ENCODE results near the gene KIAA1210.
"Not testable (repeated sequence)": the region's sequence is repeated elsewhere in the genome, so short reads cannot be mapped to it uniquely, and the experiment has no call there.

The KIAA1210 gene

GRCh38 chrX:119036107-119037029 is 91.2 kb downstream of the KIAA1210 start:
- no peak for DNase-seq (ENCODE audit: low spot score)

DNA sequence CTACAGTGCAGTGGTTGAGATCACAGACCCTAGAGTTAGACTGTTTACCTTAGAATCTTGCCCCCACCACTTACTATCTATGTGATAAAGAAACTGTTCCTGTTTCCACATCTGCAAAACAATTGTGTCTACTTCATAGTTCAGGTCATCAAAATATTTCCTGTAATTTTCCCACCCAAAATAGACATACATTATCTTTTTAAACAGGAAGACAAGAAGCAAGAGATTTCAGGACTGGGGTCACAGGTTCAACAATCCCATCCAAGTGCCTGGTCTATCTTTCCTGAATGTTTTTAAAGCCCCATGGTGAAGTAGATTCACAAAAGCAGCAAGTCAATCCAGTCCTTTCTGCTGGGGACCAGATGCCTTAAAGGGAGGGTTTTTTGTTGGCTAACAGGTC is 96.6 kb downstream of the KIAA1210 start:
- no peak for DNase-seq (ENCODE audit: low spot score)

- DNase-seq (ENCODE audit: low spot score): not testable (repeated sequence)
These were observed 98.0 kb downstream of the KIAA1210 start for GRCh38 chrX:119029656-119030055.

DNA sequence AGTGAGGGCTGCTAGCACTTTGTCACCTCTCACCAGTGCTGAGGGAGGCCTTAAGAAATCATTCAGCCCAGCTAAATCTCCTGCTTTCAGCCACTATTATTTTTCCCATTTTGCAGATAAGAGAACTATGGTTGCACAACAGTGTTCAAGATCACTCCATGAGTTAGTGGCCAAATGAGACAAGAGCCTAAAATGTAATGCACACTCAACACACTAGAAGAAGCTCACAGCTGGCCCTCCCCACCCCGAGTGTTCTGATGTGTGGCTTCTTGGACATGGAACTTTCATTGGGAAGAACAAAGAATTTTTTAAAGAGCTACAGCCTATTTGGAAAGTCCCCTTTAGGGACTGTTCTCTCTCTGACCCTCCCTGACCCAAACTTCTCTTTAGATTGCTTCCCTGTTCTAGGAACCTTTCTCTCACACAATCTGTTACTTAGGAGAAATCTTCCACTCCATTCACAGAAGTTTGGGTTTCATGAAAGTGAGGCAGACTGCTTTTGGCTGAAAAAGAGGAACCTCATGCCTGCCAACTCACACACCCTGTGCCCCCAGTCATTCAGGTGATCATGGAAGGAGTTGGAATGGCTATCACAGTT is 98.8 kb downstream of the KIAA1210 start:
- no peak for DNase-seq (ENCODE audit: low spot score)

Measured in Ammon's horn (tissue), 1 donor.